Activated CD4-positive, CD25-positive, alpha-beta regulatory T cell treated with anti-CD3 and anti-CD28 coated beads, Interleukin-2, amount 50 U/mL, for 24 hours (primary cell): Measurements from ENCODE around the gene SLC15A4.
"Not testable (repeated sequence)": the region's sequence is repeated elsewhere in the genome, so short reads cannot be mapped to it uniquely, and the experiment has no call there.

Source experiments
- ATAC-seq, 2 donors: fragments of 150-1000 bp; cut with Tn5 transposase; one replicate each; pipeline ENCODE4 v1.10.0; 2021; ENCODE audit warnings: mild to moderate bottlenecking in 1 of 2, moderate library complexity in 1 of 2

The SLC15A4 gene

DNA sequence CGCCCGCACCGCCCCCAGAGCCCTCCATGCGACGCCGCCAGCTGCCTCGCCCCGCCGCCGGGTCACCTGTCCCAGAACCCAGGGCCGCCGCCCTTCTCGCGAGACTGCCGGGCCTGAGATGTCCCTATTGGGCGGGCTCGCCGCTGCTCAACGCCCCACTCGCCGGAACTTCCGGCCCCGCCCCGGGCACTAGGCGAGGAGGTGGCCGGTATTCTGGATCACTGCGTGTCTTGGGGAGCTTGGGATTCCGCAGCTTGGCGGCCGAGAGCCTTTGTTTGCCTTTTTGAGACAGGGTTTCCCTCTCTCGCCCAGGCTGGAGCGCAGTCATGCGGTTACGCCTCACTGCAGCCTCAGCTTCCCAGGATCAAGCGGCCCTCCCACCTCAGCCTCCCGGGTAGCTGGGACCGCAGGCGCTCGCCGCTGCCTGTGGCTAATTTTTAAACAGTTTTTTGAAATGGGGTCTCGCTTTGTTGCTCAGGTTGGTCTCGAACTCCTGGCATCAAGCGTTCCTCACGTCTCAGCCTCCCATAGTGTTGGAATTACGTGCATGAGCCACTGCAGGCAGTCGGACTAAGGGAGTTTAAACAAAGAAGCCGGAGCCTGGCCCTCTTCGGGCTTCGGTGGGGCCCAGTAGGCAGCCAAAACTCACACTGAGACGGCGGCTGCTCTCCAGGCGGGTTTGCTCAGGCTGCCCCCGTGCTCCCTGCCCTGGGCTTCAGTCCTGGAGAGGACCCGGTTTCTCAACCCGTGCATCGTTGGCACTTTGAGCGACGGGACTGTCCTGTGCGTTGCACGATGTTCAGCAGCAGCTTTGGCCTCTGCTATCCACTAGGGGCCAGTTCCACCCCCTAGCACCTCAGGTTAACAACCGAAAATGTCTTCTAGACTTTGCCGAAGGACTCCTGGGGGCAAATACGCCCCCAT lies at the start of gene SLC15A4:
TSS of gene SLC15A4 (minus strand) at position 43 of the 924 bp plus-strand sequence. CDS start at position 28, 15 bp downstream.
- ATAC-seq, result peak; percentile 96 to 97

DNA sequence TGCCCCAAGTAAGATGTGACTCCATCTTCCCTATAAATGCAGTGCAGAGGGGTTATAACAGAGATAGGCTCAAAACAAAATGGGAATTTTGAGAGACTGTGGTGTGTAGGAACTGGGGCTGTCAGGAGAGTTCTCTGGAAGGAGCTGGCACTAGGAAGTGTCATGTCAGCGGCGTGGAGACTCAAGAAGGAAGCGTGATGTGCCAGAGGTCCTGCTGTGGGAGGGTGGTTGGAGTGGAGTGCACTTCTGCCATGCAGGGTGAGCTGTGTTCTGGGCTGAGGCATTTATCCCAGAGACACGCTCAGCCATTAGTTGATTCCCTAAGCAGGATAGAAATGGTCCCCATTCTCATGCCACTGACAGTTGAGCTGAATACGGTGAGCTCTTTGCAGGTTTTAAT lies 48.5 kb upstream of the SLC15A4 start:
- ATAC-seq, result no peak

DNA sequence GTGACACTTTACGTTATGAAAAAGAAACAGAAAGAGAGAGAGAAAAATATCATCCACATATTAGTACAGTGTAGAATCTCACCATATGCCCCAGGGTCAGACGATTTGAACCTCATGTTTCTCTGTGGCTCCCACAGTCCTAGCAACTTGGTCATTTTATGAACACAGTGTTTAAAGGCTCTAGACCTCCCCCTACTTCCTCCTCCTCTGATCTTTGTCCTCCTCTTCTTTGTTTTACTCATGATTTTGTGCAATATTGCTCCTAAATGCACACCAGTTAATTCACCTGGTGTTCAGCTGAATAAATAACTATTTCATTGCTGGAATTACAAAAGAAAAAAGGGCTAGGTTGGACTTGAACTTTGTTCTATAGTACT lies 47.7 kb upstream of the SLC15A4 start:
- ATAC-seq, result no peak

DNA sequence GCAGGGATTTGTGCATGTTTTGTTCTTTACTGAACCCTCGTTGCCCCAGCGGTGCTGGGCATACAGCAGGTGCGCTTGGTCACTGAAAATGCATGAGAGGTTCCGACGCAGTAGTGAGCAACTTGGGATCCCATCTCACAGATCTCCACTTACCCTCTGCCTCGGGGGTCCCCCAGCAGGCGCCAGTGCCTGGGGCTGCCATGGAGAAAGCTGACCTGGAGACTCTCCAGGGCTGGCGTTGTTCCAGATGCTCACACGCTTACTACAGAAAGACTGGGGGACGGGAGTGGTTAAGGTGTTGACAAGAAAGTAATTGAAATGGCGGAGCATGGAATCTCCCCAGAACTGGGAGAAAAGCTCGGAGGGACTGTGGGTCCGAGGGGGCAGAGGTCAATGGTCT lies 43.7 kb upstream of the SLC15A4 start:
- ATAC-seq, result no peak

DNA sequence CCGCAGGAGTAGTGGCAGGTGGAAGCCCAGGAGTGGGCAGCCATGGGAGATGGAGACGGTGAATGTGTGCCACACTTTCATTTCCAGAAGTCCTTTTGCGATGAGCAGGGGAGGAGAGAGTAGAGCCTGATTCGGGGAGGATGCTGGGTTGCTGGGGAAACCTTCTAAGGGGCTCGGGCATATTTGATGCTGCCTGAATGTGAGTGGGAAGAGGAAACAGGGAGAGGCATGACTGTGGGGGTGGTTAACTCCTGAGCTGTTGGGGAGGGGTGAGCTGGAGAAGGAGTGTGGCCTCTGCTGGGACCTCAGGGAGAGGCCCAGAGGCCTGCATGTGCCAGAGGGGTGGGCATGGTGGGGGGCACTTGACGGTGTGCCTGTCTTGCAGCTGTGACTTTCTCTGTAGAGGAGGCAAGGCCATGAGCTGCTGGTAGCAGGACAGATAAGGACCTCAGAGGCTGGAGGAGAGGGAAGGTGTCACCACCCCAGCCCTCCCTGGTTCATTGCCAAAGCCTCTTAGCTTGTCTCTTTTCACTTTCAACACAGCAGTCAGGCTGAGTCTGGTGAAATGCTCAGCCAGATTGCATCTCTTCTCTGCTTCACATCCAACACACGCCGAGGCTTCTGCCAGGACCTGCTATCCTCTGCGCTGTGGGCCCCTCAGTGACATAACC lies 40.9 kb upstream of the SLC15A4 start:
- ATAC-seq, result no peak

DNA sequence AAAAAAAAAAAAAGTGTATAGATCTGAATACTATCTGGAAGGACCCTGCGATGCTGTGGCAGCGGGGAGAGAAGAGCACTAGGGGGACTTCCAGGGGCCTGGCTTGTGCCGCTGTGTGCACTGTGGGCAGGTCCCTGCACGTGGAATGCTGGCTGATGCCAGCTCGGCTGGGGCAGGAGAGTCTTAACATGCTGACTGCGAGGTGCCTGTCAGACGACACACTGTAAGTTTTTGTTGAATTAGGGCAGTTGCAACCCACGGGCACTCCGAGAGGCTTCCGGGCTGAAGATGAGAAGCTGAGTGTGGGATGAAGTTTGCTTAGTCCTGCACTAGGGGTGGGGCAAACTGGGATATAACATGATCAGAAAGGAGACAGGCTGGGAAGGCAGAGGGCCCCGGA lies 40.2 kb upstream of the SLC15A4 start:
- no peak for ATAC-seq

DNA sequence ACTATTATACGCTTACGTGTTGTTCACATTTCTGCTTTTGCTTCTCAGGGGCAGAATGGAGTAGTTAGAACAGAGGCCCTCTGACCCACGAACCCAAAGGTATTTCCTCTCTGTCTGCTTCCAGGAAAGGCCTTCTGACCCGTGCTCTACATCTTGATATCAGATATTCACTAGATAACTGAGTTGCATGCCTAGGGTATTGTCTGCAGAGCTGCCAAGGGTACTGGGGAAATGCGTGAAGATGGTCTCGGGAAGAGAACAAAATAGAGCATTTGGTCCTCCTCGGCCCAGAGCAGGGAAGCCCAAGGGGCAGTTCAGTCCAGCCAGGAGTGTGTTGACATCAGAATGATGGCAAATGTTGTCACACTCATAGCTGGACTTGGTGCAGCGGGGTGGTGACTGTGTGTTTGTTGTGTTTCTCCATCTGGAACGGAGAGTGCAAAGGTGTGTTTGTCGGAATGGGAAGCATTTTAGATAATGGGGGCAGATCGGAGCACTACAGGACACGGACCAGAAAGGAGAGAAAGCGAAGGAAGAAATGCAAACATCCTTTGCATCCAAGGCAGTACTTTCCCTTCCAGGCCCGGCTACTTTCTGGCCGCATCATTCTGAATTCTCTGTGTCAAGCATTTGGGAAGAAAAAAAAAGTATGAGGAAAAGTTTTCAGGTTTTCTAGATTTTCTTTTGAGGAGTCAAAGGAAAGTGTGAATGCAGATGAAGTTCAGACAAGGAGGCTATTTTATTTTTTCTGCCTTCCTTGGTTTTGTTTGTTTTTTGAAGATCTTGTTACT lies 37.7 kb upstream of the SLC15A4 start:
- no peak for ATAC-seq

DNA sequence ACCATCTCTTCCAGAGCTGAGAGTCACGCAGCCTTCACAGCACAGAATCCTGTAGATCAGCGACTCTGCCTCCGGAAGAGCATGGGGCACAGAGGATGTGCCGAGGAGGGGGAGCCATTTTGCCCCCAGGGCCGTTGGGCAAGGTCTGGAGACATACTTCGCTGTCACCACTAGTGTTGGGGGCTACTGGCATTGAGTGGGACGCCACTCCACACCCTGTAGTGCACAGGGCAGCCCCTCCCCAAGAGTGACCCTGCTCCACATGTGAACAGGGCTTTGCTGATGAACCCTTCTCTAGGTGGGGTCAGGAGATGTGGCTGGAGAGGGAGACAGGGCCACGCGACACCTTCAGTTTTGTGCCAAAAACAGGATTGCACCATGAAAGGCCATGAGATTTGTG lies 35.6 kb upstream of the SLC15A4 start:
- no peak for ATAC-seq

DNA sequence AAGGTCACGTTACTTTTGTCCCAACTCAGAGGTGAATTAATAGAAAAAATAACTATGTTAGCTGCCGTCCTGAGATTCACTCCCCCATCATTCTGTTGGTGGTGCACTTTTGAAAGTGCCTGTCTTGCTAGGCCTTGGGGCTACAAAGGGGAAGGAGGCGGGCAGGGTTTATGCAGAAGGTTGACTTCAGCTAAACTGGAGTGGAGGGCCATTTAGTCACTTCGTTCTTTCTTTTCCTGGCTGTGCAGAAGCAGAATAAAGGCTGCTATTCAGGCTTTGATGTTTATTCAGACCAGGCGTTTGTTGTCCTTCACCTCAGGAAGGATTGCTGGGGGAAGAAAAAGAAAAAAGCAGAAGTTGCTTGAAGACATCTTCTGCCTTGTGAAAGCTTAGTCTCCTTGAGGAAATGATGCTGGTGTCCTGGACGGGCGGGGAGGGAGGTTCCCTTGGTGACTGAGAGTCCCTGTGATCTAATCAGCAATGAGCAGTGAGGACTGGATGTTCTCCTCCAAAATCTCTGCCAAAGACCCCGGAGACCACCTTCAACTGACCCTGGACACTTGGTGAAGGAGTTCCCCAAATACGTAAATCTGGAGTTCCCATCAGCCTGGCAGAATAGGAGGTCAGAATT lies 33.5 kb upstream of the SLC15A4 start:
- no peak for ATAC-seq

DNA sequence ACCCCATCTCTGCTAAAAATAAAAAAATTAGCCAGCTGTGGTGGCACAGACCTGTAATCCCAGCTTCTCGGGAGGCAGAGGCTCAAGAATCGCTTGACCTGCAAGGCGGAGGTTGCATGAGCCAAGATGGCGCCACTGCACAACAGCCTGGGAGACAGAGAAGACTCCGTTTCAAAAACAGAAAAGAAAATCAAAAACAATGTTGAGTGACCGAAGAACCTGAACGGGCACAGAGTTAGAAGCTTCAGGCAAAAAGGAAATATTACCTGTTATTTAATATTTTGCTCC lies 33.0 kb upstream of the SLC15A4 start:
- no peak for ATAC-seq

DNA sequence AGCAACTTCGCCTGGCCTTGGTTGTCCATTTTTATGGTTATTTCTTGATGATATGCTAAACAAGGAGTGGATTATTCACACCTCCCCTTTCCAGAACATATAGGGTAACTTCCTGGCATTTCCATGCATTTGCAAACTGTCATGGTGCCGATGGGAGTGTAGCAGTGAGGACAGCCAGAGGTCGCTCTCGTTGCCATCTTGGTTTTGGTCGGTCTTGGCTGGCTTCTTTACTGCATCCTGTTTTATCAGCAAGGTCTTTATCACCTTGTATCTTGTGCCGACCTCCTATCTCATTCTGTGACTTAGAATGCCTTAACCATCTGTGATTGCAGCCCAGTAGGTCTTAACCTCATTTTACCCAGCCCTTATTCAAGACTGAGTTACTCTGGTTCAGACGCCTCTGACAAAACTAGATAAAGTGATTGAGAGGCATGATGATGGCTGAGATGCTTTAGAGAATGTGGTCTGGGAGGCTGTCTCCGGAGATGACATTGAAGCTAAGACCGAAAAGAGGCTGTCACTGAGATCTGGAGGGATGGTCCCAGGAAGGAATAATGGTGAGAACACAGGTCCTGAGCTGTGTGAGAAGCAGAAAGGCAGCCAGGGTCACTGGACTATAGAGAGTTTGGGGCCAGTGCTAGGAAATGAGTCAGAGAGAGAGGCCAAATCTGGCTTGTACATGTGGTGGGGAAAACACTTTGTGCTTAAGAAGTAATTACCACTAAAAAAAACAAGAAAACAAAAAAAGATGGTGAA lies 32.5 kb upstream of the SLC15A4 start:
- ATAC-seq, result no peak

DNA sequence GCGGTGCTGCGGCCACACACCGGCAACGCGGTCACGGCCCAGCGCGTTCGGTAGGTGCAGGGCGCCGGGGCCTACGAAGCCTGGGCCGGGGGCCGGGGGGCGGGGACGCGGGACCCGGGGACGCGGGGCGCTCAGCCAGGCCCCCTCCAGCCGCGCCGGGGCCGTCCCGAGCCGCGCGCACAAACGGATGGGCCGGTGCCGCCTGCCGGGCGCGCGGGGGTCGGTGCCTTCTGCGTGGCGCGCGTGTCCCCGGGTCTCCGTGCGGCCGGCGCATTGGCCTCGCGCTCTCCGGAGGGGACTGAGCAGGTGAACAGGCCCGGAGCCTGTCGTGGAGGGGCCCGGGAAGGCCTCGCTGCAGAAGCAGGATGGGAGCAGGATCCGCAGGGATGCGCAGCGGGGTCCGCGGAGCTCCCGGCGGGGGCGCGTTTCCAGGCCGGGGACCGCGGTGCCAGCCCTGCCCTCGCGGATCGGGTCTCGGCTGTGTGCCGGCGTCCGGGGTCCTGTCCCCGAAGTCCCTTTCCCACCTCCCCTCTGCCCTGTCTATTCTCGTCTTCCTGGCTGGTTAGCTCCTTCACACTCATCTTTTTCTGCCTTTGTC lies 29.9 kb upstream of the SLC15A4 start:
- no peak for ATAC-seq

DNA sequence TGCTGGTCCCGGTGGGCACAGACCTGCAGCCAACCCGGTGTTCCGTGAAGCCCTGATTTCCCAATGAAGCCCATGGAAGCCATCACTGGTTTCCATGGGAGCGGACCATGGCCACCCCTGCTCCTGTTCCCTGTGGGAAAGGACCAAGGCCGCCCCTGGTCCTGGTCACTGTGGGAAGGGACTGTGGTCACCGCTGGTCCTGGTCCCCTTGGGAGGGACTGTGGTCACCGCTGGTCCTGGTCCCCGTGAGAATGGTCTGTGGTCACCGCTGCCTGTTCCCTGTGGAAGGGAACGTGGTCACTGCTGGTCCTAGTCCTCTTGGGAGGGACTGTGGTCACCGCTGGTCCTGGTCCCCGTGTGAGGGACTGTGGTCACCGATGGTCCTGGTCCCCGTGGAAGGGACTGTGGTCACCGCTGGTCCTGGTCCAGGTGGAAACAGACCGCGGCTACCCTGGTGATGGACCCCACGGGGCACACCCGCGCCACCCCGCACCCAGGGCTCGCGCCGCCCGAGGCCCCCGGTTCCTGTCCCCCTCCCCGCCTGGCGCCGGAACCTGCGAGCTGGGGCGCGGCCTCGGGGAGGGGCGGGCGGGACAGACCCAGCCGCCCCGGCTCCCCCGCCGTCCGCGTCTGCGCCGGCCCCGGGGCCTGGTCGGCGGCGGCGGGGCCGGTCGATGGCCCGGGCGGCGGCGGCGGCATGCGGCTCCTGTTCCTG lies 29.3 kb upstream of the SLC15A4 start, which contains the start of gene GLT1D1:
TSS of gene GLT1D1 (plus strand) at position 594 of the 715 bp plus-strand sequence. CDS start at position 698, 104 bp downstream.
- ATAC-seq, result no peak

DNA sequence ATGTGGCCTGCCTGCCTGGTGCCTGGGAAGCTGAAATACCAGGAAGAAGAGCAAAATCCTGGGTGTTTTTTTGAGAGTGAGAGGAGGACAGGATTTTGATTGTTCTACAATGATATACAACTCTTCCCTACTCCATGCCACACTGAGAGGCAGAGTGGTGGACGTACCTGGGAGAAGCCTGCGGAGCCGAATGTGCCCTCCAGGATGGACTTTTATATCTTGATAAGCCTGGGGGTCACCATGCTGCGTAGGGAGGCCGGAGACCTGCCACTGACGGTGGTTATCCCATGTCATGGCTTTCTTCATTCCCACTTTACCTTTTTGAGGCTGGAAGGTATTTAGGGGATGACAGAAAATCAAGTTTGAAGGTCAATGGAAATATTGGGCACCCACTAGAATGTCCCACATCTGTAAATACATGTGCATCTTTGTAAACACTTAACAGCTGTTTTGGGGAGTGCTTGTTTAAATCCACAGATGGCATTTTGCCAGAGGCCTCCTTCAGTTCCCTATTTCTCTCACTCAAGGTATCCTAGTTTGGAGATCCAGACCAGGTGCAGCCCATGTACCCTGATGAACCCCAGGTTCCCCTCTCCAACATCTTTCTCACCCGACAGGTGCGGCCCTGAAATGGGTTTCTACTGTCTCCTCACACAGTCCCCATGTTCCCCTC lies 28.4 kb upstream of the SLC15A4 start:
- ATAC-seq, result no peak

DNA sequence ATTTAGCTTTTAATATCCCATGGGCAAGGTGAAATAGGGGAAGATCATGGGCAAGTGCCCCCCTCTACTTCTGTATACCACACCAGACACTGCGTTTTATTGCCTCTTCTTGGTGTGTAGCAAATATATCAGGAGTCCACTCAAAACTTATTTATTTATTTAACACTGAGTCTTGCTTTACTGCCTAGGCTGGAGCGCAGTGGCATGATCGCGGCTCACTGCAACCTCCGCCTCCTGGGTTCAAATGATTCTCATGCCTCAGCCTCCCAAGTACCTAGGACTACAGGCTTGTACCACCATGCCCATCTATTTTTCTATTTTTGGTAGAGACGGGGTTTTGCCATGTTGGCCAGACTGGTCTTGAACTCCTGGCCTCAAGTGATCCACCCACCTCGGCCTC lies 27.7 kb upstream of the SLC15A4 start:
- ATAC-seq, result not testable (repeated sequence)

DNA sequence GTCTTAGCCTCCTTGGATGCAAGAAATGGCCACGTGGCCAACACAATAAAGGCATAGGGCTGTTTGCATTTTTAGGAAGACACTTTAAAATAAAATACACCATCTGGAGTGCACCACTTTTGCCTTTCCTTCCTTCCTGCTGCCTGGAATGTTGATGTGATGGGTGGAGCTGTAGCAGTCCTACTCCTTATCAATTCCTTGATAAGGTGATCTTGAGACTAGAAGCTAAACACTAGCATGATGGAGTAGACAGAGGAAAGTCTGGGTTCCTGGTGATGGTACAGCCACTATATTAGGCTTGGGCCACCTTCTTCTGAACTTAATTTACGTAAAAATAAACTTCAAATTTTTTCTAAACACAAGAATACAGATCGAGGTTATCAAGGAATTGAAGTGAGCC lies 26.6 kb upstream of the SLC15A4 start:
- ATAC-seq, result no peak

DNA sequence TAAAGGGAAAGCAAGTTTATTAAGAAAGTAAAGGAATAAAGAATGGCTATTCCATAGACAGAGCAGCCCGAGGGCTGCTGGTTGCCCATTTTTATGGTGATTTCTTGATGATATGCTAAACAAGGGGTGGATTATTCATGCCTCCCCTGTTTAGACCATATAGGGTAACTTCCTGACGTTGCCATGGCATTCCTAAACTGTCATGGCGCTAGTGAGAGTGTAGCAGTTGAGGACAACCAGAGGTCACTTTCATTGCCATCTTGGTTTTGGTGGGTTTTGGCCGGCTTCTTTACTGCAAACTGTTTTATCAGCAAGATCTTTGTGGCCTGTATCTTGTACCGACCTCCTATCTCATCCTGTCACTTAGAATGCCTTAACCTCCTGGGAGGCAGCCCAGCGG lies 26.0 kb upstream of the SLC15A4 start:
- ATAC-seq, result not testable (repeated sequence)

DNA sequence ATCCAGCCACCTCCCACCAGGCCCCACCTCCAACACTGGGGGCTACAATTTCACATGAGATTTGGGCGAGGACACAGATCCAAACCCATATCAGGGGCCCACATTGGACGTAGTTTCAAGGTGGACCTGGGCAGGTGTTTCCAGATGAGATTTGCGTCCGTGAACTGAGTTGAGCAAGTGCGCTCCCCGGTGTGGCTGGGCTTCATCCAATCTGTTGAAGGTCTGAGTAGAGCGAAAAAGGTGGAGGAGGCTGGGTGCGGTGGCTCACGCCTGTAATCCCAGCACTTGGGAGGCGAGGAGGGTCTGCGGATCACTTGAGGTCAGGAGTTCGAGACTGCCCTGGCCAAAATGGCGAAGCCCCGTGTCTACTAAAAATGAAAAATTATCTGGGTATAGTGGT lies 24.6 kb upstream of the SLC15A4 start:
- ATAC-seq, result no peak

DNA sequence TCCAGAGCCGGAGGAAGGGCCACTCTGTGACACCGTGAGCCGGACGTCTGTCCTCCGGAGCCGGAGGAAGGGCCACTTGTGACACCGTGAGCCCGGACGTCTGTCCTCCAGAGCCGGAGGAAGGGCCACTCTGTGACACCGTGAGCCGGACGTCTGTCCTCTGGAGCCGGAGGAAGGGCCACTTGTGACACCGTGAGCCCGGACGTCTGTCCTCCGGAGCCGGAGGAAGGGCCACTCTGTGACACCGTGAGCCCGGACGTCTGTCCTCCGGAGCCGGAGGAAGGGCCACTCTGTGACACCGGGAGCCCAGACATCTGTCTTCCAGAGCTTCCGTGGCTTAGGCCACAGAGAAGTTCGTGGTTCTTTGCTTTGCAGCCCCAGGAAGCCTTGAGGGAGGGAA lies 22.9 kb upstream of the SLC15A4 start:
- not testable (repeated sequence) for ATAC-seq

DNA sequence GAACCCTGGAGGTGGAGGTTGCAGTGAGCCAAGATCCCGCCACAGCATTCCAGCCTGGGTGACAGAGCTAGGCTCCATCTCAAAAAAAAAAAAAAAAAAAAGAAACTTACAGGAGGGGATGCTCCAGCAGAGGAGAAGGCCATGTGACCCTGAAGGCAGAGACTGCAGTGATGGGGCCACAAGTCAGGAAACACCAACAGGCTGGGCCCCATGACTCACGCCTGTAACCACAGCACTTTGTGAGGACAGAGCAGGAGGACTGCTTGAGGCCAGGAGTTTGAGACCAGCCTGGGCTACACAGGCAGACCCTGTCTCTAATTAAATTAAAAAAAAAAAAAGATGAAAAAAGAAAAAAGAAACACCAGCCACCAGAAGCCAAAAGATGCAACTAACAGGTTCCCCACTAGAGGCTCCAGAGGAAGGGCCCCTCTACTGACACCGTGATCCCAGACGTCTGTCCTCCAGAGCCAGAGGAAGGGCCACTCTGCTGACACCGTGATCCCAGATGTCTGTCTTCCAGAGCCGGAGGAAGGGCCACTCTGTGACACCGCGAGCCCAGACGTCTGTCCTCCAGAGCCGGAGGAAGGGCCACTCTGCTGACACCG lies 20.4 kb upstream of the SLC15A4 start:
- ATAC-seq, result no peak
